Activated effector memory CD4-positive, alpha-beta T cell treated with anti-CD3 and anti-CD28 coated beads, Interleukin-2, amount 50 U/mL, for 16 hours (primary cell): ENCODE measurements around the gene MAPK9.
"Not testable (repeated sequence)": the region's sequence is repeated elsewhere in the genome, so short reads cannot be mapped to it uniquely, and the experiment has no call there.

Experiments used
- DNase-seq: peaks from one replicate; pipeline ENCODE4 v3.0.0-alpha.2; 2020

MAPK9 gene

DNA sequence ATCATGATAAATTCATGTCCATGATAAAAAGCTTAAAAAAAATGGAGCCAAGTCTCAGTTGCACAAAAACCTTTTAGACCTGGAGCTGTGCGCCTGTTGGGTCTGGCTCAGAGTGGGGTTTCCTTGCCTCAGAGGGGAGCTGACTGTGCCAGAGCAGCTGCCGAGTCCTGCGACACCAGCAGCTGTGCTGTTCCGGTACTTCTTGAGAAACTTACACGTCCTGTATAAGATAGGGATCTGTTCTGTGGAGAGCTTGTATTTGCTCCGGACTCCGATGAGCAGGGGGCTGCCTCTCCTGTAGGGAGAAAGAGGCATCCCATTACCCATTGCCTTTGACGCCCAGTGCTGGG, 32.7 kb upstream of the MAPK9 start:
- no peak for DNase-seq

DNA sequence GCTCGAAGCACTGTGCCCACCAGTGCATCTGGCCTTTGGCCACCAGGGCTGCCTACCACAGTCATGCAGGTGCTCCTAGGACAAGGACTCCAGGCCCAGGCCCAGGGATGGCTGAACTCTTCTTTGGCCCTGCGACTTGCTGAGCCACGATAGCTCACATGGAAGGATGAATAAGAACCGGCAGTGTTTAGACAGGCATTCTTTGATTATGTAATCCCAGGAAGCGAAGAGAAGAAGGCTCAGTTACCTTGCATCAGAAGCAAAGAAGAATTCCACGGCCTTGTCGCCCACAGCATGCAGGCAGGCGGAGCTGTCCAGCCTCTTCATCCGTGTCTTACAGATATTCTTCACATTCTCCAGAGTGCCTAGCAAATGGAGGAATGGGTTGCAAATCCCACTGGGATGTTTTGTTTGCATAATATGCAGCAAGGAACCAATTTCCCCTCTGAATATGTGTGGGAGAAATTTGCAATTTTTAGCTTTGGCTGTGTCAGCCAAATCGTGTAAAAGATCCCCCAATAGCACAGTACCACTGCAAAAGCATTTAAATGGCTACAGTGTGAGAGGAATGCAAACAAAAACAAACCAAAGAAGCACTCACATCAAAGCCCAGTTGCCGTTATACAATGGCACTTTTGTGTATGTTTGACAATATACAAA, 32.2 kb upstream of the MAPK9 start:
- no peak for DNase-seq

DNA sequence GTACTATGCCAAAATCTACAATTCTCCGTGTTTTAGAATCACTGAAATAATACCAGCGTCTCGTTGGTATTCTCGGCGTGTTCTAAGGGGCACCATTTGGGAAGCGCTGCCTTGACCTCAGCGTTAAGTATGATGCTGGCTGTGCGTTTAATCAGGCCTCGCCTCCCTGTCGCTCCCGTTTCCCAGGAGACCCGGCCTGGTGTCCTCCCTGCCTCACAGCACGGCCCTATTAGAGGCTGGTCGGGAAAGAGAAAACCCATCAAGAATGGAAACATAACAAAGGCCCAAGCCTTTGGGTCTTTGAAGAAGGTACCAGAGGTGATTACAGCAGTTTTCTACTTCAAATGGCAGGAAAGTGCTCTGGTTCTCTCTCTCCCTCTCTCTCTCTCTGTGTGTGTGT, 31.3 kb upstream of the MAPK9 start:
- DNase-seq = no peak

GRCh38 chr5:180318456-180319089, 26.7 kb upstream of the MAPK9 start:
- no peak for DNase-seq

DNA sequence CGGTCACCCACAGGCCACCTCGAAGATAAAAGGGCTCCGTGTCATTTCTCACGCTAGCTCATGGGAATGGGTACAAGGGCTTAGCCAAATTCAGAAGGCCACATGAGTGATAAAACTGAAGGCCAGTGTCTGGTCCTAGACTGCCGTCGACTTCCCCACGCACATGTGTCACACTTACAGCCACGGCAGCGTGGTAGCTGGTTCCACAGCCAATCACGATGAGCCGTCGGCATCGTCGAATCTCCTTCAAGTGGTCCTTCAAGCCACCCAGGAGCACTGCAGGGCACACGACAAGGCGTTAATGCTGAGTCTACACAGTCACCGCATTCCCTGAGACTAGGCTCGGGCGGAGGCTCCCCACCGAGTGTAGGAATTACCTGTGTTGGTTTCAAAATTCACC, 24.7 kb upstream of the MAPK9 start:
- no peak for DNase-seq

DNA sequence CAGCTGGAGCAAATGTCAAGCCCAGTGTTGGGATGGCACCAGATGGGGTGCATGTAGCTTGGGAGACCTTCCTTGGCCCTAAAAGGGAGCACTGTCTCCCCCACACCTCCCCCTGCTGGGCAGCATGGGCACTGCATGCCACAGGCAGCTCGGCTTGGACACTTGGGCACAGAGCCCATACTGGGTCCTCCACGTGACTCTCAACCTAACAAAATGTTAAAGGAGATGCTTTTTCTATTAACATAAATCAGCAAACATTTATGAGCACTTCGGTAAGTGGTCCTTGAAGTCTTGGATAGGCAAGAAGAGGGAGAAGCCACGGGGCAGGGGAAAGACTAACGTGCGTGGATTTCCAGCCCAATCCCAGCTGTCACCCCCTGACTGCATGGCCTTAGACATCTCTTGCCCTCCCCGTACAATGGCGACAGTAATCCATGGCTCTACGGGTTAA, 23.9 kb upstream of the MAPK9 start:
- peak; percentile 92 for DNase-seq

- peak; percentile 91 for DNase-seq
Observed at GRCh38 chr5:180313677-180314505, 22.0 kb upstream of the MAPK9 start.

- DNase-seq = no peak
Observed at GRCh38 chr5:180311216-180311615, 19.3 kb upstream of the MAPK9 start.

- no peak for DNase-seq
Observed at GRCh38 chr5:180306796-180307195, 14.9 kb upstream of the MAPK9 start.

DNA sequence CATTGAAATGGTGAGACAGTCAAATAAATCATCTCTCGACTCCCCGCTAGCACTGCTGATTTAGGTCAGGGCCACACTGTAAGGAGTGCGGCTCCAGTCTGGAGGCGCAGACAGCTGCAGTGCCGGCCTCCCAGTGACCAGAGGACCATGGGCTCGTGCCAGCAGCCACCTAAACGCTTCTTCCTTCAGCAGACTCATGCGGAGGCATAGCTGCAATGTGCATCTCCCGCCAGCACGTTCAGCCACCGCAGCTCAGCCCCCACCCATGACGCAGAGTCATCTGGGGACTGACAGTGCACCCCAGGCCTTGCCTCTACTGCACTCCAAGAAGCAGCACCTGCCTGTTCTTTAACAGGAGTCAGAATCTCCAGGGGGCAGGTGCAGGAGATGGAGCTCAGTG, 13.6 kb upstream of the MAPK9 start:
- DNase-seq = no peak

- no peak for DNase-seq
Observed at GRCh38 chr5:180304431-180305375, 12.8 kb upstream of the MAPK9 start.

DNA sequence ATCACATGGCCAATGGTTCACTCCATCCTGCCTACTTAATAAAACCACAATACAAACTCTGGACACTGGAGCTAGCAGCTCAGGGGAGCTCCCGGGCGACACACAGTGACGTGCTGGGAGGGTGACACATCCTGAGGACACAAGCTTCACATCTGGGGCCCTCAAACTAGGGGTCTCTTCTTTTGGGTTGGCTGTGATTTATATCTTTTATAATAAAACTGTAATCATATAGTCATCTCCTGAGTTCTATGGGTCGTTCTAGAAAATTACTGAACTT, 12.1 kb upstream of the MAPK9 start:
- DNase-seq = no peak

DNA sequence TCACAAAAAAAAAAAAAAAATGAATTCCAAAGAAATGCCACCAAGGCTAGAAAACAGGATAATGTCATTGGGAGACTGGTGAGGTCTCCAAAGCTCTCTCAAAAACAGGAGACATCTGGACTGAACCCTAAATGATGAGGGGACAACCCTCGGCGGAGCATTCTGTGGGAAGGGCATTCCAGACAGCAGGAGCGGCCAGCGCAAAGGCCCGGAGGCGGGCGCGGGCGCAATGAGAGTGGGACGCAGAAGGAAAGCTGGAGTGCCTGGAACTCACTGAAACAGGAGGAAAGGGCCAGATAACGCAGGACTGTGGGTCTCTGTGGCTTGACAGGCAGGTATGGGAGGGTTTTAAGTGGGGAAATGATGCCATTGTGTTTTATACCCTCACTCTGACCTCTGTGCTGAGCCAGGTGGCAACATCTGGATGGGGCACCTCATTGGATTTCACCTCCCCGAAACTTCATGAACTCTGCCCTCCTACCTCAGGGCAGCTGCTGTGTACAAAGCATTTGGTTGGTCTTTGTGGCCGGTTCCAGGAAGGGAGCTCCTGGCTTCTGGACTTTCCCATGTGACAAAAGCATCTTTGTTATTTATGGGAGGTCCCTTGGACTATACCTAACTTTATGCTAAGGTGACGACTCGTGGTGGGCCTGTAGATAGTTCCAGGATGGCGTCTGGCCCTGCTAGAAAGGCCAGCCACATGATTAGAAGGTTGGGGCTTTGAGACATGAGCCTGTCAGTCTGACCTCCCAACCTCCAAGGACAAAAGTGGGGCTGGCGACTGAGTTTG, 11.5 kb upstream of the MAPK9 start:
- DNase-seq = no peak

- DNase-seq = no peak
Observed at GRCh38 chr5:180302256-180302655, 10.4 kb upstream of the MAPK9 start.

GRCh38 chr5:180301253-180301652, 9.4 kb upstream of the MAPK9 start:
- no peak for DNase-seq

- no peak for DNase-seq
Observed at GRCh38 chr5:180299526-180299925, 7.6 kb upstream of the MAPK9 start.

DNA sequence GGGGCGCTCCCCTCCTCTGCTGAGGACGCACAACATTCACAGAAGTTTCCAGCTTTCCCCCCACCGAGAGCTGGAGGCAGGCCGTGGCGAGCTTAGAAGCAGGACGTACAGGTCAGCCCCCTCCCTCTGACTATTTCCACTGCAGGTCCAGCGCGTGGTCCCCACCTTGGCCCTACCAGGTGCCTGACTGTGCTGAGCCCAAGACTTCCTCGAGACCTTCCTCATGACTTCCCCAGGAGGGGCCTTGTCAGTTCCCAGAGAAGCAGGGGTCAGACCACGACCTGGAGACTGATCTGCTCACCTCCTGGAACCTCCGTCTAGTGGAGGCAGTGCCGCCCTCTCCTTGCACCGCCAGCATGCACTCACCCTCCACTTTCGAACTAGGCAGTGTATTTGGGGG, 7.1 kb upstream of the MAPK9 start:
- DNase-seq = not testable (repeated sequence)

- no peak for DNase-seq
Observed at GRCh38 chr5:180297587-180298282, 5.9 kb upstream of the MAPK9 start.

- DNase-seq = no peak
Observed at GRCh38 chr5:180296771-180297170, 4.9 kb upstream of the MAPK9 start.

GRCh38 chr5:180294913-180295555, 3.2 kb upstream of the MAPK9 start:
- DNase-seq = no peak

DNA sequence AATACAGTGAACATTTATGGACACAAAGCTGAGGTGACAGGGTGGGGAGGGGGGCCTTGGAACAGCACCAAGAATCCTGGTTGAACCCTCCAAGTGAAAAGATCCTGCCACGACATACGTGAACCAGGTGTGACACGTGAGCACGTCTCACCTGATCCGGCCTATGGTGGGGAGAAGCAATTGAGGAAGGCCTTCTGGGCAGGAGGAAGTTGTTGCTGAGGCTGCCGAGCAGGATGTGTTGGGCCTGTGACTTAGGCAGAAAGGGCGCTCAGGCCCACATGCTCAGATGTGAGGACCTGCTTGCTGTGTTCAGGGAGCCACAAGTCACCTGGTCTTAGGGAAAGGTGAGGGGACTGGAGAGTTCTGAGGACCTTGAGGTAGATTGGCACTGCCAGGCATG, 2.5 kb upstream of the MAPK9 start:
- DNase-seq = no peak
